GM12878 (cell line): ENCODE results near the gene HDDC3. TPM values are rescaled to one million over a fixed set of nuclear protein-coding genes. Genes with fewer than 3 reads are reported as not detected.

Experiments used
- ATAC-seq: fragments of 200-7000 bp; cut with Tn5 transposase; 3 replicates; pipeline ENCODE4 v1.9.1; 2020; ENCODE audit warnings: mild to moderate bottlenecking, moderate library complexity
- BruUV-seq: library from RNA; stranded (reverse); fragments of 400-500 nt; replicated peaks from 2 replicates; lab custom pipeline; 2021; lab: Mats Ljungman, UMichigan
- CTCF ChIA-PET: fragments of 300-600 bp; sonication (Branson Sonifier 250); formaldehyde crosslinking; extraction: SDS; loops from one replicate; lab custom pipeline; 2021; ENCODE audit warnings: inconsistent platforms; lab: Yijun Ruan, JAX
- POLR2A ChIA-PET: fragments of 350-600 bp; formaldehyde crosslinking; extraction: SDS; loops from one replicate; lab custom pipeline; 2021; ENCODE audit warnings: inconsistent platforms; lab: Charles Lee
- RAD21 ChIA-PET: fragments of 300-600 bp; sonication (Branson Sonifier 250); formaldehyde crosslinking; loops from one replicate; lab custom pipeline; 2023; ENCODE audit warnings: antibody characterized with exemption; ENCODE audit not compliant: unreplicated experiment; lab: Charles Lee
- SMC1A ChIA-PET: fragments of 300-600 bp; sonication (Branson Sonifier 250); formaldehyde crosslinking; loops from one replicate; lab custom pipeline; 2023; ENCODE audit not compliant: unreplicated experiment, uncharacterized antibody; lab: Charles Lee
- DNase-seq: peaks from one replicate; pipeline ENCODE4 v3.0.0-alpha.2; 2011; ENCODE audit warnings: low read depth, low spot score
- FAIRE-seq: peaks from 3 replicates; lab custom pipeline; 2011; peaks lifted over from hg19 to GRCh38; lab: Jason Lieb, UNC
- H2AFZ ChIP-seq: 2 replicates; pipeline ENCODE4 v1.6.0; 2011; ENCODE audit warnings: low read depth, low read length, control low read depth; ENCODE audit not compliant: control insufficient read depth
- H3K27ac ChIP-seq: 2 replicates; pipeline ENCODE4 v1.5.1; 2011; ENCODE audit warnings: control low read depth; ENCODE audit not compliant: control insufficient read depth, insufficient read depth
- H3K27me3 ChIP-seq, 2 experiments: replicated peaks in 1 of 2; 2 replicates each; pipeline versions ENCODE4 v1.6.0 to v1.6.1; 2011; ENCODE audit warnings: low read length in 1 of 2; ENCODE audit not compliant: control insufficient read depth in 2 of 2, insufficient read depth in 2 of 2
- H3K36me3 ChIP-seq, 2 experiments: 2 replicates each; pipeline ENCODE4 v1.5.1; 2011; ENCODE audit warnings: low read length in 1 of 2; ENCODE audit not compliant: control insufficient read depth in 2 of 2, insufficient read depth in 2 of 2
- H3K4me1 ChIP-seq: 2 replicates; pipeline ENCODE4 v1.6.1; 2011; ENCODE audit warnings: mild to moderate bottlenecking, low read length, moderate library complexity, mixed read lengths; ENCODE audit not compliant: control insufficient read depth, insufficient read depth
- H3K4me2 ChIP-seq: 2 replicates; pipeline ENCODE4 v1.6.0; 2011; ENCODE audit warnings: control low read depth; ENCODE audit not compliant: control insufficient read depth, insufficient read depth
- H3K4me3 ChIP-seq: fragments of 200-600 bp; sonication (generic); 2 replicates; pipeline ENCODE4 v1.5.1; 2016
- H3K79me2 ChIP-seq: 2 replicates; pipeline ENCODE4 v1.6.0; 2011; ENCODE audit warnings: low read length; ENCODE audit not compliant: control insufficient read depth, insufficient read depth
- H3K9ac ChIP-seq: 2 replicates; pipeline ENCODE4 v1.8.0; 2011; ENCODE audit warnings: low read length, control low read depth, mixed read lengths; ENCODE audit not compliant: control insufficient read depth, insufficient read depth
- H3K9me3 ChIP-seq: replicated peaks from 3 replicates; pipeline ENCODE4 v1.5.1; 2011; ENCODE audit warnings: mild to moderate bottlenecking, low read length; ENCODE audit not compliant: control insufficient read depth, insufficient read depth
- H4K20me1 ChIP-seq: 2 replicates; pipeline ENCODE4 v1.6.0; 2011; ENCODE audit not compliant: control insufficient read depth, insufficient read depth
- ATF7 ChIP-seq: fragments of 450-650 bp; IDR thresholded peaks from 2 replicates; pipeline ENCODE4 v1.6.1; 2016; ENCODE audit warnings: low read depth, mild to moderate bottlenecking
- CEBPZ ChIP-seq: fragments of 150-350 bp; IDR thresholded peaks from 2 replicates; pipeline ENCODE4 v1.6.1; 2016; ENCODE audit warnings: low read depth, low read length
- CHD4 ChIP-seq: fragments of 200-600 bp; sonication (generic); IDR thresholded peaks from 2 replicates; pipeline ENCODE4 v1.6.1; 2016; ENCODE audit warnings: mild to moderate bottlenecking
- E2F8 ChIP-seq: fragments of 450-650 bp; IDR thresholded peaks from 2 replicates; pipeline ENCODE4 v1.6.1; 2018; ENCODE audit warnings: mild to moderate bottlenecking, low read depth, moderate library complexity; ENCODE audit not compliant: partially characterized antibody
- IRF4 ChIP-seq: IDR thresholded peaks from 2 replicates; pipeline ENCODE4 v1.6.1; 2011; ENCODE audit warnings: low read depth, low read length
- MAX ChIP-seq: IDR thresholded peaks from 2 replicates; pipeline ENCODE4 v1.6.1; 2012; ENCODE audit warnings: low read depth, low read length, improper control_type of control experiment
- MLLT1 ChIP-seq: fragments of 450-650 bp; IDR thresholded peaks from 2 replicates; pipeline ENCODE4 v1.6.1; 2016; ENCODE audit warnings: mild to moderate bottlenecking
- PRDM15 ChIP-seq: fragments of 450-650 bp; formaldehyde crosslinking; IDR thresholded peaks from 2 replicates; pipeline ENCODE4 v1.4.0; 2020; ENCODE audit warnings: mild to moderate bottlenecking, moderate library complexity
- RB1 ChIP-seq: fragments of 450-650 bp; formaldehyde crosslinking; IDR thresholded peaks from 2 replicates; pipeline ENCODE4 v1.6.1; 2017; ENCODE audit warnings: mild to moderate bottlenecking, borderline replicate concordance
- SP1 ChIP-seq: IDR thresholded peaks from one replicate; pipeline ENCODE4 v1.6.1; 2011; ENCODE audit warnings: low read depth, low read length
- WRNIP1 ChIP-seq: IDR thresholded peaks from 2 replicates; pipeline ENCODE4 v1.6.1; 2011; ENCODE audit warnings: low read depth, low read length, improper control_type of control experiment, borderline replicate concordance
- ZNF622 ChIP-seq: fragments of 450-650 bp; IDR thresholded peaks from 2 replicates; pipeline ENCODE4 v1.6.1; 2017; ENCODE audit warnings: mild to moderate bottlenecking, inconsistent platforms
- WGBS: methylation state at CpG from one replicate; pipeline ENCODE4 v1.1.6; 2016; ENCODE audit warnings: low lambda C conversion rate; ENCODE audit not compliant: insufficient replicate concordance, insufficient coverage; ENCODE audit errors: missing lambda C conversion rate; 5-methylcytosine and 5-hydroxymethylcytosine counted together
- in situ Hi-C: fragments of 300-500 bp; cut with MboI; formaldehyde crosslinking; loops from 9 replicates; pipeline ENCODE4 v1.14.3; 2018; ENCODE audit warnings: mixed read lengths
- intact Hi-C: fragments of 100-400 bp; cut with micrococcal nuclease; formaldehyde crosslinking; loops from one replicate; pipeline ENCODE4 v1.14.2; 2022; ENCODE audit not compliant: unreplicated experiment
- polyA plus RNA-seq, 11 experiments: library from polyadenylated mRNA; depleted of rRNA in 4 of 11; unstranded in 6 of 11; stranded (reverse) in 5 of 11; fragments of >200 nt; fragmentation: Nextera tagmentation in 4 of 11; fragmentation: Illumina TruSeq in 1 of 11; extraction: Ambion mirVana in 4 of 11; extraction: Trizol in 1 of 11; gene quantifications; 1 replicate in 1 of 11; 2 replicates in 10 of 11; pipeline versions ENCODE4 v1.2.1 to v1.2.3, GENCODE V29; 2011 to 2016; ENCODE audit warnings: inconsistent platforms in 2 of 11, missing spikeins in 2 of 11, low read depth in 1 of 11
- total RNA-seq, 4 experiments: library from RNA; depleted of rRNA in 3 of 4; stranded (reverse); fragments of >200 nt in 3 of 4; fragmentation: Illumina TruSeq in 1 of 4; extraction: Trizol in 1 of 4; gene quantifications; 2 replicates each; pipeline versions ENCODE4 v1.2.1 to v1.2.3, GENCODE V29; 2013 to 2021

Gene HDDC3
- total and polyA plus RNA-seq, 10 of the 15 experiments (the other 5 are each of a cell fraction or from before 2014, with no cell fraction given) = 5.6 to 39.5 (median 23.0) TPM

- no peak overlapping the region for H3K27ac ChIP-seq
- no peaks in the 10 kb centered on the region for H3K79me2 ChIP-seq
- H3K4me1 ChIP-seq = no peaks in the 10 kb centered on the region
- ChIA-PET POLR2A (no interaction called here), CTCF (interaction anchor here (2.6 kb wide), 1 partner anchor 10 kb away, joined by 16 read pairs; the partner anchor contains the start of gene UNC45A), RAD21 (no interaction called here), SMC1A (no interaction called here)
- DNase-seq = no peak
- no peaks in the 10 kb centered on the region for H4K20me1 ChIP-seq
- no peak overlapping the region for H2AFZ ChIP-seq
- no peaks in the 10 kb centered on the region for H3K9me3 ChIP-seq
- peaks cover 19 to 41% of the 10 kb centered on the region in 2 experiments for H3K36me3 ChIP-seq
- no peak overlapping the region for H3K9ac ChIP-seq
- H3K4me2 ChIP-seq = no peak overlapping the region
- in situ Hi-C loops (no loop called here), intact Hi-C loops (no loop called here)
- FAIRE-seq = no peak
- no peak for ATAC-seq
- BruUV-seq = no TSS peak
- WGBS = 94% methylated on average over 7 of the region's 7 CpGs
- no peak overlapping the region for H3K4me3 ChIP-seq
- H3K27me3 ChIP-seq = no peaks in the 10 kb centered on the region
- TF ChIP-seq MLLT1 (no peak), ATF7 (no peak), SP1 (no peak), IRF4 (no peak), PRDM15 (CRISPR knock-in tag) (no peak), RB1 (no peak), CHD4 (no peak), WRNIP1 (no peak), CEBPZ (no peak), MAX (no peak), ZNF622 (no peak), E2F8 (no peak)
These were observed 12.7 kb upstream of the HDDC3 start for GRCh38 chr15:90945091-90945490.
